GM18907 (cell line): ENCODE data around the gene ZNF143.
"Not testable (repeated sequence)": the region's sequence is repeated elsewhere in the genome, so short reads cannot be mapped to it uniquely, and the experiment has no call there.

ENCODE experiments used
- ATAC-seq: cut with Tn5 transposase; IDR thresholded peaks from one replicate; pipeline ENCODE4 v1.9.1; 2021; ENCODE audit warnings: mild to moderate bottlenecking, moderate library complexity; ENCODE audit not compliant: unreplicated experiment

The ZNF143 gene

DNA sequence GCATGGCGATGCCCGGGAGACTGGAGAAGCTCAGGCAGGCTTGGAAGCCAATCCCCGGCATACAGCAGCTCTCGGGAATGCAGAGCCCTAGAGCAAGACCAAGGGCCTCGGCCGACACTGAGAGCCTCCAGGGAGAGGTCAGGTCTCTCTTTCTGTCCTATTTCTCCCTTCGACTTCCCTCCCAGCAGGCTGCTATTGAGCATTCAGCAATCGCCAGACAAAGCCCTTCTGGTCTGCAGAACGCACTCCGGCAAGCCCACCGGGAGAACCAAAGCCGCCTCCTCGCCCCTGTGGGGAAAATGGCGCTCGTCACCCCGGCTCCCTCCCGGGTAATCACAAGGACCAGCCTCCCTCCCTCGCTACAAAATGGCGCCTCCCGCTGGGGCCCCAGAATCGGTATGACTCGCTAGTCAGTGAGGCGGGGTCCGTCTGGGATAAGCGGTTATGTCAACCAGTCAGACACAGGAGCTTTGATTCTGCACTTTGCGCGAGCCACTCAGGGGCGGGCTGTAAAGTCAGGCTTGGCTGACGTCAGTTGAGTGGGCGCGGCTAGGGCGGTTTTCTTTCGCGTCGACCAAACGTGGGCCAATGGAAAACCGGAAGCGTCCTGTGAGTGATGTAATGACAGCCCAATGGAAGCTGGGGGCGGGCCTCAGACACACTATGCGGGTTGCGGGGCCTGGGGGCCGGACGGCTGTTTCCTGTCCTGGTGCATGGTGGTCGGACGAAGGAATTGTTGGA is at the start of gene ZNF143:
Gene ZNF143, plus strand, starts transcription at position 691 of the 741 bp plus-strand sequence. CDS start 10,297 bp downstream, outside the sequence.
- peak; percentile 90 for ATAC-seq

DNA sequence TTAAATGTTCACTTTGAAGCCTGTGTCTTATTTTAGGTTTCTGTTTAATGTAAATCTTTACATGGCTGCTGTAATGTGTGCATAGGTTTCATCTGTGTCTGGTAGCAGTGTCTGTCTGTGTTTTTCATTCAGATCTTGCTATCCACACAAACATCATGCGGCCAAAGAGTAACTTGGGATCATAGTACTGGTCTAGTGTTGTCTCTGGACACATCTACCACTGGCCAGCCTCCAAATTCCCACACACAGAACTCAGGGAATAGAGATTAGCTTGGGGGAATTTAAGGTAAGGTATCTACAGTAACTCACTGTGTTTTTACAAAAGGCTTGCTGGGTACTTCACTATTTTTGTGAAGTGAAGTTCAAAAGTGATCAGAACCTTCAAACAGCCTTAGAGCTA is 32.1 kb upstream of the ZNF143 start:
- ATAC-seq: no peak

DNA sequence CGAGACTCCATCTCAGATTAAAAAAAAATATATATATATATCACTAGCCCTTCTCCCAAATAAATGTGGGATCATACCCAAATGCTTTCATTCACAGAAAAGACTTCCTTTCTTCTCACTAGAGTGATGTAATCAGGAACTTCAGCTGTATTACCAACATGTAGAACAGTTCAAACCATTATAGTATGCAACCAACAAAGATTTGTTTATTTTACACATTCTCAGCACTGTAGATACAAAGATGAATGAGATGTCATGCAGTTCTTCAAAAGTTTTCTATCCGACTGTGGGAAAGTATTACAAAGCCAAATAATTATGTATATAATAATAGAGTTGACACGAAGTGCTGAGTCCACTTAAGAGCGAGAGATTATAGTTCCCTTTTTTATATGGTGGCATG is 22.2 kb upstream of the ZNF143 start:
- ATAC-seq: no peak

DNA sequence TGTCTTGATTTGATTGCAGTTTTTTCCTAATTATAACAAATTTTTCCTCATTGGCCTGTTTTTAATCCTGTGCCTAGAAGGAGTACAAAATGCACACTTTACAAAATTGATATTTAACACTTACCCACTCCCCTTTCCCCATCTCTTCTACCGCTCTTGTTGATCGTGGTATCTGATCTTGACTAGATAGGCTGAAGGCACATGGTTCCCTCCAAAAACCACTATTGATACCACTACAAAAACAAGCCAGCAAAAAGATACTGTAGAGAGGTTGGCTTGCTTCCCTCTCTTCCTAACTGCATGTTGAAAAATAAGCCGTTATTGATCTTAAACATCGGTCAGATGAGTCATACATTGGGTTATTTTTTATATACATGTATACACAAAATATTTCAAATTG is 14.6 kb upstream of the ZNF143 start:
- ATAC-seq: no peak

DNA sequence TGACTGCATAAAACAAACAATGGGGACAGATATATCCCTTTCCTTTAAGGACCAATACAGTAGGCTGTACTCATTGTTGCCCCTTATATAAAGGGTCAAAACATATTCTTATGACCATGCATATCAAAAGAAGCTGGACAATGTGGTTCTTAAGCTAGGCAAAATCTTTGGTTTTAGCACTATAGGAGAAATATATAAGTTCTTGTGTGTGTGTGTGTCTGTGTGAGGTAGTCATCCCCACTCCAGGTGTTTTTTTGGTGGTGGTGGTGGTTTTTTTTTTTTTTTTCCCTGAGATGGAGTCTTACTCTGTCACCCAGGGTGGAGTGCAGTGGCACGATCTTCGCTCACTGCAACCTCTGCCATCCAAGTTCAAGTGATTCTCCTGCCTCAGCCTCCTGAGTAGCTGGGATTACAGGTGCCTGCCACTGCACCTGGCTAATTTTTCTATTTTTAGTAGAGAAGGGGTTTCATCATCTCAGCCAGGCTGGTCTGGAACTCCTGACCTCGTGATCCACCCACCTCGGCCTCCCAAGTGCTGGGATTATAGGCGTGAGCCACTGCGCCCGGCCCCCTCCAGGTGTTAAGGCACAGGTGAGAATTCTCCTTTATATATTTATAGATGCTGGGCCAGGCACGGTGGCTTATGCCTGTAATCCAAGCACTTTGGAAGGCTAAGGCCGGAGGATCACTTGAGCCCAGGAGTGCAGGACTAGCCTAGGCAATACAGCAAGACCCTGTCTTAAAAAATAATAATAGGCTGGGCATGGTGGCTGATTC is 12.0 kb upstream of the ZNF143 start:
- no peak for ATAC-seq

DNA sequence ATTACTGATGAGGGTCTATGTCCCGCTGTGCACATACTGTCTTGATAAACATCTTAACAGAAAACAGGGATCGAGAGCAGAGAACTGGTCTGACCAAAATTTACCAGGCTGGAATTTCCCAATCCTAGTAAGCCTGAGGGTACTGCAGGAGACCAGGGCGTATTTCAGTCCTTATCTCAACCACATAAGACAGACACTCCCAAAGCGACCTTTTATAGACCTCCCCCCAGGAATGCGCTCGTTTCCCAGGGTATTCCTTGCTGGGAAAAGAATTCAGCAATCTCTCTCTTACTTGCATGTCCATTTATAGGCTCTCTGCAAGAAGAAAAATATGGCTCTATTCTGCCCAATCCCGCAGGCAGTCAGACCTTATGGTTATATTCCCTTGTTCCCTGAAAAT is 8.8 kb upstream of the ZNF143 start:
- ATAC-seq: not testable (repeated sequence)

DNA sequence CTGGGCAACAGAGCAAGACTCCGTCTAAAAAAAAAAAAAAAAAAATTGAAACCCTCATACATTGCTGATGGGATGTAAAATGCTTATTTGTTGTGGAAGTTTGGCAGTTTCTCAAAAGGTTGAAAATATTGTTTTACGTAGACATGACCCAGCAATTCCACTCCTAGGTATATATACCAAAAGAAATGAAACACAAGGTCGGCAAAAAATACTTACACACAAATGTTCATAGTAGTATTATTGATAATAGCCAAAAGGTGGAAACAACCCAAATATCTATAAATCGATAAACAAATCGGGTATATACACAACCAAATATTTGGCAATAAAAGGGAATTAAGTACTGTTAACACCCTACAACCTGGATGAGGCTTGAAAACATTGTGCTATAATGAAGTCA is 5.1 kb upstream of the ZNF143 start:
- ATAC-seq: no peak

DNA sequence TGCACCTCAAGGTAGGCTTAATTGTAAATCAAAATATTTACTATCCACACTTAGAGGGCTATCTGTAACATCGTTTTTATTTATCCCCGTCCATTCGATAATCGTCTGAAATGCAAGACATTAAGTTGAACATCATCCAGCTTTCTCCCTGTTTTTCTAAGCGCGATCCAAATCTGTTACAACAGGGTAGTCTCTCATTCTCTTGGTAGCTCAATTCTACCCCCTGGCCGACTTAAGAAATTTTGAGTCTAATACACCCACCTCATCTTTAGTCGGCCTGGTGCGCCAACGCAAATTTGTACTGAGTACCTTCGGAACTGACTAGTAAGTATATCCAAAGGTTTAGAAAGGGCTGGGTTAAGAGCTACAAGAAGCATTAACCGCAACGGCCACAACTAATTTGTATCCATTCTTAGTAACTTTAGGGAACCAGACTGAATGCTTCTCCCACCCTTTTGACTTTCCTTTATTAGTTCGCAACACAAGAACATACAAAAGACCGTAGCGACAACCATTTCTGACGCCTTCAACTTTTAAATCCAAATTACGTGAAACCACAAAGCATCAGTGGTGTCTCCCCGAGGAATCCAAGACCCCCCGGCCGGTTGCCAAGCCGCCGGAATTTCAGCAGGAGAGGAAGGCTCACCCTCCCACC is 1.0 kb upstream of the ZNF143 start:
- ATAC-seq: no peak

DNA sequence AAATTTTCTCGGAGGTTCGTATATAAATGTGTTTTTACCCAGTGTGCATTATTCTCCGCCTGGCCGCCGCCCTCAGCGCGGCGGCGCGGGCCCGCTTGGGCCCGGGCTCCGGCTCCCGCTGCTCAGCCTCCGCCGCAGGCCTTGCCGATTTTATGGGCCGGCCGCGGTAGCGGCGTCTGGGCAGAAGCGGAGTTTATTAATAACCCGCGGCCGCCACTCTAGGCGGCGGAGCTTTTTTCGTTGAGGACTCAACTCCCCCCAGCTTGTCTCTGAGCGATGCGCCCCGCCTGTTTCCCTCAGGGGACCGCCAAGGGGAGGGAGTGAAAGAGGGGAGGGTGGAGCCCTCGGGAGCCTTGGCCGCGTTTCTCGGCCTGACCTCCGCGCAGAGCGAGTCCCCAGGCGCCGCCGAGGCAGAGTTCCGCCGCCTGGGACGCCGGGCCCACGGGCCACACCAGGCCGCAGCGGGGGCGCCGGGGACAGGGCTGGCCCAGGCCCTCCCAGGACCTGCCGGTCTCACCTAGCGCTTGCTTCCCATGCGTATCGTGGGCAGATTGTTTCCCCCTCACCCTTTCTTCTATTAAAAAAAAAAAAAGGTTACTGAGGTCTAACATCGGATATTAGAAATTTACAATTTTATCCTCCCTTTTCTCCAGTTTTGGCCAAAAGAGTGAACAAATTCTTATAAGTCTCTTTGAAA is 399 bp downstream of the ZNF143 start:
- peak; percentile 63 for ATAC-seq

DNA sequence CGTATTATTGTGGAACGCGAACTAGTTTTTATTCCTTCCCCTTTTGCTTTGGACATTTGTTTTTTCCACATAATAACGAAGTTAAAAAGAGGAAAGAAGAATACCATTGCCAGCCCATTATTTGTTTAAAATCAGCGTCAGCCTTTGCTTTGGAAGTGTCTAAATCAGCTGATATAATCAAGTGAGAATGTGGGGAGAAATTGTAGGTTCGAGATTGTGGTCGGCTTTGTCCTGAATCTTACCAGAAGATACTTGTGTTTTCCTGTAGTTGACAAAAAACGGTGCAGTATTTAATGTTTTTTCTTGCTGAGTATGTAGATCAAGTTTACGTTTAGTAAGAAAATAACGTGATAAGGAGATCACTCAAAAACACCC is 935 bp downstream of the ZNF143 start:
- no peak for ATAC-seq

DNA sequence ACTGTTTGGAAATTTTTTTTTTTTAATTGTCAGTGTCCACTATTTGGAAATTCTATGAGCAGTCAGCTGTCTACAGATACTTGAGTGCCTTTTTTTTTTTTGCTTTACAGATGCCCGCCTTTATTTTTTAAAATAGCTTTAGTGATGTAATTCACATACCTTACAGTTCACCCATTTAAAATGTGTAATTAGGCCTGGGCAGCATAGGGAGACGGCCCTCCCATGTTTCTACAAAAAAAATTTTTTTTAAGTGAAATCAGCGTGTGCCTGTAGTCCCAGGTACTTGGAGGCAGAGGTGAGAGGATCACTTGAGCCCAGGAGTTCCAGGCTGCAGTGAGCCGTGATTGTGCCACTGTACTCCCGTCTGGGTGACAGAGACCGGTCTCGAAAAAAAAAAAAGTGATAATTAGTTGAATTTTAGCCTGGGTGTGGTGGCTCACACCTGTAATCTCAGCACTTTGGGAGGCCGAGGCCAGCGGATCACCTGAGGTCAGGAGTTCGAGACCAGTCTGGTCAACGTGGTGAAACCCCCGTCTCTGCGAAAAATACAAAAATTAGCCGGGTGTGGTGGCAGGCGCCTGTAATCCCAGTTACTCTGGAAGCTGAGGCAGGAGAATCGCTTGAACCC is 1.5 kb downstream of the ZNF143 start:
- no peak for ATAC-seq

DNA sequence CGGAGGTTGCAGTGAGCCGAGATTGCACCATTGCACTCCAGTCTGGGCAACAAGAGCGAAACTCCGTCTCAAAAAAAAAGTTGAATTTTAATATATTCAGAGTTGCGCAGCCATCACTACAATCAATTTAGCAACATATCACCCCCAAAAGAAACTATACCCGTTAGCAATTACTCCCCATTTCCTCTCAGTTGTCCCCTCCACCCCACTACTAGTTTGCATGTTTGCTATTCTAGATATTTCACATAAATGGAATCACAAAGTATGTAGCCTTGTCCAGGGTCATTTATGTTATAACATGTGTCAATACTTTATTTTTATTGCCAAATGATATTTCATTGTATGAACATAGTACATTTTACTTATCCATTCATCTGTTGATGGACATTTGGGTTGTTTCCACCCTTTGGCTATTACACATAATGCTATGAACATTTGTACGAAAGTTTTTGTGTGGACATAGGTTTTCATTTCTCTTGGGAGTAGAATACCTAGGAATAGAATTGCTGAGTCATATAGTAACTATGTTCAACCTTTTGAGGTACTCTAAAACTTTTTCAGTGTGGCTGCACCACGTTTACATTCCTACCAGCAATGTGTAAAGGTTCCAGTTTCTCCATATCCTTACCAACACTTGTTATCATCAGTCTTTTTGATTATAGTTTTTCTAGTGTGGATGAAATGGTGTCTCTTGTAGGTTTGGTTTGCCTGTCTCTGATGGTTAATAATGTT is 2.2 kb downstream of the ZNF143 start:
- ATAC-seq: no peak

DNA sequence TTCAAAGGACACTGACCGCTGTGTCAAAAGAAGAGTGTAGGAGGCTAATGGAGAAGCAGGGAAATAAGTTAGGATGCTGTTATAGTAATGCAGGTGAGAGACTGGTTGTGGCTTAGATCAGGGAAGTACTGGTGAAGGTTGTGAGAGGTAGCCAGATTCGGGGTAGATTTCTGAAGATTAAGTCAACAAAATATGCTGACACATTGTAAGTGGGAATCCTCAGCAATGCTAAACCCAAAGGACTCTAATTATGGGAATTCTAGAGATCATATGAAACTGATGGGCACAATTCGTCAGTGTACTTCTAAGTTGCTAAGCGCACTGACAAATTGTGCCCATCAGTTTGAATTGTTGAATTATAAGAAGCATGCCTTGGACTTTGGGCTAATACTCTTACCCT is 10.0 kb downstream of the ZNF143 start:
- ATAC-seq: no peak

DNA sequence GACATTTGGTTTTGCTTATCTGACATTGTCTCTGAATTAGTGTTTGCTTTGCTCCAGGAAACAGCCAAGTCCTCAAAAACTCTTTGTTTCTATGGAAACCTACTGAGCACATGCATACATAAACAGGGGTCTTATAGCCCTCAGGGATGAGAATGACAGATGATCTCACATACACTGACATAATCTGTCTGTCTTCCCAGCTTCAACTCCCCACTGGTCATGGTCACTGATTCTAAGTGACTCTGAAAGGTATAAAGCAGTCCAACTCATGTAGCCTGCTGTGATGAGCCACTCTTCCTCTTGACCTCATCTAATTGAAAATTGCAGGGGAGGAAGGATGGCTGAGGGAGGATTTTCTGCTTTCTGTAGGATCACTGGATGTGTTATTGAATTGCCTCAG is 12.6 kb downstream of the ZNF143 start:
- ATAC-seq: no peak

DNA sequence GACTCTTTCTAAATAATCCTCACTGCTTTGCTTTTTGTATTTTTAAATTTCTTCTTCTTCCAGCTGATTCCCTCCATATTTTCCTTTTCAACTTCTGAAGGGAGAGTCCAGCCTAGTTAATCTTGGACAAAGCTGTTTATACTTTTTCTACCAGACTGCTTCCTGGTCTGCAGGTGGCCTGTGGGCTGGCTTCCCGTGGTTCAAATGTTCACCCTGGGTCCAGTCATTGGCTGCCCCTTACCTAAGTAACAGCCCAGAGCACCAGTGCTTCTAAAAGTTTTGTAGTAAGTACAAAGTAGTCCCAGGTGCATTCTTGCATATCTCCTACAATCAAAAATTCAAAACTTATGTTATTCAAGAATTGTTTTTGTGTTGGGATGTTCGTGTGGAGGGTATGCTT is 19.1 kb downstream of the ZNF143 start:
- no peak for ATAC-seq

DNA sequence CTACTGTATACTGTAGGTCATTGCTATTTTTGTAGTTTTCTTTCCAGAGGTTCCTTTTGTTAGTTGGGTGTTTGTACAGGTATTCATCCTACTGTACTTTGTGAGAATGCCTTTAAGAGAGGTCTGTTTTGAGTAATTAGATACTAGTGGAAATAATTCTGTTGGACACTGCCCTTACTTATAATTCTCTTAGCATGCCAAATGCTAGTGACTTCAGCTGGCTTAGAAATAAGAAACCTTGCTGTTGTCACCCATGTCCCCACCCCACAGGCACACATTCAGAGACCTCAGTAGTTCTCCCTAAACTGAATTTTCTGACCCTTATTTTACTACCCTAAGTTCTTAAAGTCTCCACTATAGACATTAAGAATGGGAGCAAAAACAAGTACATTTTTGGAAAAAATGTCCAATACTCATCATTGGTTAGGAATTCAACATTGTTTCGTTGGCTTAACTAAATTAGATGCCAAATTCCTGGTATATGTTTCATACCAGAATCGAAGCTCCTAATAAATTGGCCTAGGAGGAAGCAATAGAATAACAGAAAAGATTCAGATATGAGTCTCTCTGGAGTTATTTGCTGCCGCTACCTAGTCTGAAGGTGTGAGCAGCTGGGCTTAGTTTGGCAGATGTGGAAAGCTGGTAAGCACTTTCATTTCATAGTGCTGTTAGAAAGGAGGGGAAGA is 28.4 kb downstream of the ZNF143 start:
- no peak for ATAC-seq

DNA sequence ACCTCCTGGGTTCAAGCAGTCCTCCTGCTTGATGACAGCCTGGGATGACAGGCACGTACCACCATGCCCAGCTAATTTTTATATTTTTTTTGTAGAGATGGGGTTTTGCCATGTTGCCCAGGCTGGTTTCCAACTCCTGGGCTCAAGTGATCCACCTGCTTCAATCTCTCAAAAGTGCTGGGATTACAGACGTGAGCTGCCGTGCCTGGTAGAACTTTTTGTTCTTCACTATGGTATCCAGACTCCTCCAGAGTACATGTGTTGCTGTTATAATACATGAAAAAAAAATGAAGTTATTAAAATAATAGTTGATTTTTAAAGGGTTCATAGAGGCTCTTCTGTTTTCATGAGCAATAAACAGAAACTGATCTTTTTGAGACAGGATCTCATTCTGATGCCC is 29.6 kb downstream of the ZNF143 start:
- no peak for ATAC-seq

DNA sequence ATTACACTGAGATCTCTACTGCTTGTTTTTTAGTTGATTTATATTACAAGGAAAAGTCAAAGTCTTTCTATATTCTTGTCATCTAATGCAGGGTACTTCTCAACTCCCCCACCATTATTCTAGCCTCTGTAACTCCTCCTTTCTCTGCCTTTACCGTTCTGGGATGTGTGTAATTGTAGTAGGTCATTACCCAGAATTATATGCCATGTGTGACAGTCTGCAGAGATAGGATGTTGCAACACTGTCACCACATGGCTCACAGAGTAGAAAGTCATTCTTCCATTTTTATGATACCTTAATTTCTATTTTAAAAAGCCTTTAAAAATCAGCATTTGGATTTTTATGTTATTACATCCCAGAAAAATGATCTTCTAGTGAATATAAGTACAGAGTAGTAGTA is 32.7 kb downstream of the ZNF143 start:
- no peak for ATAC-seq

DNA sequence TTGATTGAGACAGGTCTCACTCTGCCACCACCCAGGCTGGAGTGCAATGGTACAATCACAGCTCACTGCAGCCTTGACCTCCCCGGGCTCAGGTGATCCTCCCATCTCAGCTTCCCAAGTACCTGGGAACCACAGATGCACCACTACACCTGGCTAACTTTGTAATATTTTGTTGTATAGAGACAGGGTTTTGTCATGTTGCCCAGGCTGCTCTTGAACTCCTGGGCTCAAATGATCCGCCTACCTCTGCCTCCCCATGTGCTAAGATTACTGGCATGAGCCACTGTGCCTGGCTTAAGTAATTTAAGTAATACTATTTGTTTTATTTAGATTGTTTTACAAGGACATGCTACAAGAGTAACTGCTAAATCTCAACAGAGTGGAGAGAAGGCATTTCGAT is 33.5 kb downstream of the ZNF143 start:
- no peak for ATAC-seq
